IPS DF 19.7 (cell line): ENCODE results near the gene SSTR3.

Experiments used
- DNase-seq: peaks from one replicate; pipeline ENCODE4 v3.0.0-alpha.2; 2013; ENCODE audit warnings: low read depth, low spot score

Gene SSTR3

GRCh38 chr22:37167981-37168647, 44.2 kb downstream of the SSTR3 start:
- DNase-seq = no peak

DNA sequence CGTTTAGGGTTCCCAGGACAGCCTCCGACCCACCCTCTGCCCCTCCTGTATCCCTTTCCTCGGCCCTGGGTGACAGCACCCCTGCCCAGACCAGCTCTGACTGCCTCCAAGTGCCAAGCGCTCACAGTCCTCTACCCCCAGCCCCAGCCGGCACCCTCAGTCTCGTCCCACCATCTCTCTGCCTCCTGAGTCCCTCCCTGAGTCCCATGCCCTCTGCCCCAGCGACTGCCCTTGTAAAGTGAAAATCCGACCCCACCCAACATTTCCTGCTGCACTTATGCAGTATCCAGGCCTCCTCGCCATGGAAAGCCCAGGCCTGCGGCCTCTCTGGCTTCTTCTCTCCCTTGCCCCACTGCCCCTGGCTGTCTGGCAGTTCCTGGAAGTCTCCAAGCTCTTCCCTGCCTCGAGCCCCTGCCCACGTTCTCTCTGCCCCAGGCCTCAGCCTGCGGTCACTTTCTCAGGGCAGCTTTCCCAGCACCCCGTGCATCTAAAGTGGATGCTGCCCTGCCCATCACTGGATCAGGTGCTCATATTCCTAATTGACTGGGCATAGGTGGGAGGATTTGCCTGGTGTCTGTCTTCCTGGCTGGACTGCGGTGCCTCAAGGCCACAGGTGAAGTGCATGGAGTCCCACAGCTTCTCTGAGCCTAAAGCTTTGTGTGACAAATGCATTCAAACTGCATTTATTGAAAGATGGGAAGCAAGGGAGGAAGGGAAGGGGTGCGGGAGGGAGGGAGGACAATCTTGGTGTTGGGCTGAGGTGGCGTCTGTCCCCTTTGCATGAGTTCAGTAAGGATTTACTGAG, 44.9 kb downstream of the SSTR3 start:
- no peak for DNase-seq

DNA sequence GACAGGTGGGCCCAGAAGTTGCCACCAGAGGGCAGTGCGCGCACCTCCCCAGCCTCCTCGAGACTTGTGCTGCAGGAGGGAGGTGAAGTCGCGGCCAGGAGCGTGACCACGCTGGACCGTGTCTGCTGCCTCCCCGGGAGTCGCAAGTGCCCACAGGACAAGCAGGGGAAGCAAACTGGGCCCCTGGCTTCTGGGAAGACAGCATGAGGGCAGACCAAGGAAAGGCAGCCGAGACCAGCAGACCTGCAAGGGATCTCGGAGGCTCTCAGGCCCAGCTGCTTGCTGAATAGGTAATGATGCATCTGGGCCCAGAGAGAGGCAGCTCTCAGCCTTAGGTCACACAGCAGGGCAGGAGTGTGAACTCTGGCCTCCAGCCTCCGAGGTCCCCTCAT, 45.6 kb downstream of the SSTR3 start:
- DNase-seq = no peak

DNA sequence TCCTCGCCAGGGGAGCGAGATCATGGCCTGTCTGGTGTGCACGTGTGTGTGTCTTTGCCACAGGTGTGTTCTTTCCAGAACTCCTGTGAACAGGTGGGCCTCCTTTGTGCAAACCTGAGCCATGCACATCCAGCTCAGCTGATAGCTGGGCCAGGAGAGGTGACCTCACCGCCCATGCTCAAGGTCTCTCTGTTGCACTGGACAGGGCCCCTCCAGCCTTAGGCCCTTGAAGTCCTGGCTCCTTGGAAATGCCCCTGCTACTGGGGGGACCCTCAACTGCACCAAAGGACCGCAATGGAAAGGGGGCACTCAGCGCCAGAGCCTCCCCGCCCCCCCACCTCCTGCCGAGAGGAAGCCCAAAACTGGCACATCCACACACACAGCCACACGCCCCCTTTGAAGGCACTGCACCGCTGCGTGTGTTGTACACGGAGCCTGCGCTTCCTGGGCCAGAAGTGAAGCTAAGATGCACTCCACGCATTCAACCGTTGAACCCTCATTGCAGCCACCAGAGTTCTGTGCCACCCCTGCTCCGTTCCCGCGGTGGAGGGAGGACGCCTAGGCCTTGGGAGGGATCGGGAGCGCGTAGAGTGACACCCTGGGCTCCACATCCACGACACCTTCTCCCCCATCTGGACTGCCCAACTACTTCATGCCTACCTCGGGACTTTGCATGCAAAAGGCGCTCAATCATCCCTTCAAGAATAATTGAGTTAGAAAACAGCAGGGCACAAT, 46.2 kb downstream of the SSTR3 start:
- DNase-seq = no peak

DNA sequence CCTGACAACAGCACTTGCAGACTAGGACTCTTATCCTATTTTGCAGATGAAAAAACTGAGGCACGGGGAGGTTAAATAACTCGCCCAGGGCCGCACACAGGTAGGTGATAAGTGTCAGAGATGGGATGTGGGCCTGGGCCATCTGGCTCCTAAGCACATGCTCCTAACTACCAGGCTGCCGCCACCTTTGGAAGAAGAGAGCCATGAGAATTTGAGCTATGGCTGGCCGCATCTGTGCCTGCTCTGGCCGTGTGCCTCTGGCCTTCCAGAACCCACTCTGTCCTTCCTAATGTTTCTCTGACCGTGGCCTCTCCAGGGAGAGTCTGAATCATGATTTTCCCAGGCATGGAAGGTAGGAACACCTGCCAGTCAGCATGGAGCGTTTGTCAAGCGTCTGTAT, 47.2 kb downstream of the SSTR3 start:
- no peak for DNase-seq

DNA sequence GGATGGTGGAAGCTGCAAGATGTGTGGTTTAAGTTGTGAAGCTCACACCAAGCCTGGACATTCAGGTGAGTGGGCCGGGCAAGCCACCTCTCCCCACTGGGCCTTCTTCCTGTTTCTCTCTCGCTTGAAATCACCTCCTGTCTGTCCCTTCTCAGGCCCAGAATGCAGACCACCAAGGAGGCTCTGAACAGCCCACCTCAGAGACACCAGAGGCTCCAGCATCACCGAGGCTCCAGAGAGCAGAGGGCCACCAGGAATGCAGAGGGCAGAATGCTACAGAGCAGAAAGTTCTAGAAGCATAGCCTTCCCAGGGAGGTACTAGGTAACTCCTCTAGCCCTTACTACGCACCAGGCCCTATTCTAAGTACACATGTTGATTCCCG, 47.8 kb downstream of the SSTR3 start:
- DNase-seq = no peak

GRCh38 chr22:37163575-37164504, 48.4 kb downstream of the SSTR3 start:
- DNase-seq = no peak

DNA sequence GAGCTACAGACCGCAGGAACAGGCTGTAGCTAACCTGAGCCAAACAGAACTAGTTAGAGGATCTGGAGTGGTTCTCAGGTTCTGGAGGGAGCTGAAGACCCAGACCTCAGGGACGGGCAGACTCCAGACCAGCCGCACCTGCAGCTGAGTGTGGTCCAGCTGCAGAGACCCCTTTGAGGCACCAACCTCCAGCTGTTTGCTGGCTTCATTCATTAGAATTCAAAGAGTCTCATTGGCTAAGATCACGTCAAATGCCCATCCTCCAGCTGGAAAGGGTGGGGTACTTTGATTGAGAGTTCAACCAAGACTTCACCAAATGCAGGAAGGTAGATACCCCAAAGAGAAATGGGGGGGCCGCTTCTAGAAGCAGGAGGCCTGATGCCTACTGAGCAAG, 49.2 kb downstream of the SSTR3 start:
- DNase-seq = no peak

DNA sequence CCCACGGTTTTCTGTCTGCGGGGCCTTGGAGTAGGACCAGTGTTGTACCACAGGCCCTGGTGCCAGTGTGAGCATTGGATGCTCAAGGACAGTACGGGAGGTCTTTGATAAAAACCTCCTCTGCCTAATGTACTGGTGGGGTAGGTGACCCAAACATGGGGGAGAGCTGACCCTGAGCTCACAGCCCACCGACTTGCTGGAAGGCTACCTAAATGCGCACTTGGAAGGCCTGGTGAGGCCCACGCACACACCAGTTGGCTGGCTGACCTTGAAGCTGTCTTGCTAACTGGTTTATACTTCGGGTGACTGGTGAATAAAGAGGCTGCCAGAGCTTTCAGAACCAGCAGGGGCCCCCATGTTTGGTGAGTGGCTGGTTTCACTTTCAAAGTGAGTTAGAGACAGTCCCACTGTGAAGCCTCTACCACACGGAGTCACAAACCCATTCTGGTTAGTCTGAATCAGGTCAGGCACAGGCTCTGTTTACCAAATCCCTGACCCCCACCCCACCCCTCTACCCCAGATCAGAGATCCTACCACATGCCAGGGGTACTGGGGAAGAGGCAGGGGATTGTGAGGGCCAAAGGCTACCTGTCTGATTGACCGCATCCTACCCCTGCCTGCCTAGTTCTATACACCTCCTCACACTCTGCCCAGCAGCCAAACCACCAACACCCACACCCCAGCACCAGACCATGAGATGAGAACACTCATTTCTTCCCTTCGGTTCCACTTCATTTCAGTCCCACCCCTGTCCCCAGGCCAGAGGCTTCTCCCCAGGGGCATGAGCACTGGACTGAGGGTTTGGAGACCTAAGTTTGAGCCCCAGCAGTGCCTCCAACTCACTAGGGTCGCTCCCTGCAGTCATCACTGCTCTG, 49.8 kb downstream of the SSTR3 start:
- DNase-seq = no peak

DNA sequence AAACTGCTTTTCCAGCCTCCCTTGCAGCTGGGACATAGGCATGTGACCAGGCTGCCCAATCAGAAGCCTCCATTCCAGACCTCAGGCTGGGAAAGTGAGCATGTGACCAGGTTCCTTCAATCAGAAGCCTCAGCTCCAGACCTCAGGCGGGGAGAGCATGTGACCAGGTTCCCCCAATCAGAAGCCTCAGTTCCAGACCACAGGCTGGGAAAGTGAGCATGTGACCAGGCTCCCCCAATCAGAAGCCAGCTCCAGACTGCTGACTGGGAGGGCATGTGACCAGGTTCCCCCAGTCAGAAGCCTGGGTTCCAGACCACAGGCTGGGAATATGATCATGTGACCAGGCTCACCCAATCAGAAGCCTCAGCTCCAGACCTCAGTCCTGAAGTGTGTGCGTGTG, 50.8 kb downstream of the SSTR3 start:
- DNase-seq = no peak

DNA sequence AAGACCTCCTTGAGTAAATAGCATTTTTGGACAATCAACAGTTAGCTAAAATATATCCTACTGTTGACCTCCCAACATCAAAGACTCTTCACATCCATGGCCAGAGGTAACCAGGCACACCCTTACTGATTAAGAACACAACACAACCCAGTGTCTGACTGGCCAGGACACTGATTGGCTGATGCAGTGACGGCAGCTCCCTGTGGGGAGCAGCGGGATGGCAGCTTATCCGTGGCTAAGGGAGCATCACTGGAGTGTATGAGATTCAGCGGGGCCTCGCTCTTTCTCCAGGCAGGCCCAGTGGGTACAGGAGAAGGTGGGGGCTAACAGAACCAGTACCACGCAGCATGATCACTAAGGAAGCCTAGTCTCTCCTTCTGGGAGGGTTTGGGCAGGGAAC, 52.2 kb downstream of the SSTR3 start:
- no peak for DNase-seq

GRCh38 chr22:37158963-37159290, 53.4 kb downstream of the SSTR3 start:
- no peak for DNase-seq

DNA sequence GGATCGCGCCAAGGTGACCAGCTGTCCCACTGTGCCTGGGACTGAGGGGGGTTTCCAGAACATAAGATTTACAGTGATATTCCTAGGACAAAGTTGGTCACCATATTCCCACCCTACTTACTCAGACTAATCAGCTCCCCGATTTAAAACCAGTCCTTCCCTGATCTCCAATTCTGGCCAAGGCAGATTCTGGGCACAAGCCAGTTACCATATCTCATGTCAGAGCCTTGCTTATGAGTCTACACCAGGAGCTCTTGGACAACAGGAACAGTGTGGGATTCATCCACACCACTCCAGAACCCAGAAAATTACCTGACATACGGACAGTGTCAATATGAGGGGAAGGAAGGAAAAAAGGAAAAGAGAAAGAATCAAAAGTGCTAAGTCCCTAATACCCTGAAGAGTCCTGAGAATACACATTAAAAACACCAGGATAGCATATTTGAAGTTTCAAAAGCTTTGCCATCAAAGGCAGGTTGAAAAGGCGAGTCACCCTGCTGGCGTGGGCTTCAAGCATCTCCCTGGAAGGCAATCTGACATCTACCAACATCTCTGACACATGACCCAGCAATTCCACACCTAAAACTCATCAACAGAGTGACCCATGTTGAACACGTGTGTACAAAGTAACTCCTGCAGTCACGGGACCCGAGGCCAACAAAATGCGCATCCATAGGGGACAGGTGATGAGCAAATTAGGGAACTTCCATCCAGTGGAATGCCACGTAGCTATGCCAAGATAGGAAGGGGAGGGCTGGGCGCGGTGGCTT, 54.6 kb downstream of the SSTR3 start:
- no peak for DNase-seq

GRCh38 chr22:37156686-37157435, 55.4 kb downstream of the SSTR3 start:
- no peak for DNase-seq

GRCh38 chr22:37155971-37156370, 56.3 kb downstream of the SSTR3 start:
- DNase-seq = no peak

GRCh38 chr22:37154925-37155712, 57.2 kb downstream of the SSTR3 start:
- DNase-seq = no peak
